Sigmoid colon (tissue), 3 donors: Measurements from ENCODE around the gene LRP1B.

Experiments
- POLR2A ChIP-seq, 2 donors: fragments of 450-650 bp; IDR thresholded peaks; one replicate each; pipeline ENCODE4 v1.6.1; 2016; ENCODE audit warnings: antibody characterized with exemption in 2 of 2, mild to moderate bottlenecking in 2 of 2, moderate library complexity in 2 of 2
- TF ChIP-seq, protein P1 (sequence below), 4 experiments: fragments of 450-650 bp in 3 of 4; fragments of 200-600 bp in 1 of 4; IDR thresholded peaks; one replicate each; pipeline ENCODE4 v1.5.1; 2016 to 2019; ENCODE audit warnings: antibody characterized with exemption in 4 of 4, mild to moderate bottlenecking in 3 of 4, moderate library complexity in 2 of 4

DNA sequence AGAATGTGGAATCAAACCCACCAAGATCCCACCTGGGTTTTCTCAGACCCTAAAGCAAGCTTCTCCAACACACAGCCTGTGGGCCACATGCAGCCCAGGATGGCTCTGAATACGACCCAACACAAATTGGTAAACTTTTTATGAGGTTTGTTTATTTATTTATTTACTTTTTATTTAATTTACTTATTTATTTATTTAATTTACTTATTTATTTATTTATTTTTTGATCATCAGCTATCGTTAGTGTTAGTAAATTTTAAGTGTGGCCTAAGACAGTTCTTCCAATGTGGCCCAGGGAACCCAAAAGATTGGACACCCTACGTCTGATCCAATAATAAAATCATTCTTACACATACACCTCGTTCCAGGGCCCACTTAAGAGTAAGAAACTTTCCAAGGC lies 1451.1 kb downstream of the LRP1B start:
- no peak for TF ChIP-seq POLR2A (IDR thresholded peaks at IDR 0.05)
- TF ChIP-seq, protein P1, sequence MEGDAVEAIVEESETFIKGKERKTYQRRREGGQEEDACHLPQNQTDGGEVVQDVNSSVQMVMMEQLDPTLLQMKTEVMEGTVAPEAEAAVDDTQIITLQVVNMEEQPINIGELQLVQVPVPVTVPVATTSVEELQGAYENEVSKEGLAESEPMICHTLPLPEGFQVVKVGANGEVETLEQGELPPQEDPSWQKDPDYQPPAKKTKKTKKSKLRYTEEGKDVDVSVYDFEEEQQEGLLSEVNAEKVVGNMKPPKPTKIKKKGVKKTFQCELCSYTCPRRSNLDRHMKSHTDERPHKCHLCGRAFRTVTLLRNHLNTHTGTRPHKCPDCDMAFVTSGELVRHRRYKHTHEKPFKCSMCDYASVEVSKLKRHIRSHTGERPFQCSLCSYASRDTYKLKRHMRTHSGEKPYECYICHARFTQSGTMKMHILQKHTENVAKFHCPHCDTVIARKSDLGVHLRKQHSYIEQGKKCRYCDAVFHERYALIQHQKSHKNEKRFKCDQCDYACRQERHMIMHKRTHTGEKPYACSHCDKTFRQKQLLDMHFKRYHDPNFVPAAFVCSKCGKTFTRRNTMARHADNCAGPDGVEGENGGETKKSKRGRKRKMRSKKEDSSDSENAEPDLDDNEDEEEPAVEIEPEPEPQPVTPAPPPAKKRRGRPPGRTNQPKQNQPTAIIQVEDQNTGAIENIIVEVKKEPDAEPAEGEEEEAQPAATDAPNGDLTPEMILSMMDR (IDR thresholded peaks at IDR 0.05), result no peak
